GM19372 (cell line): ENCODE data around the gene ZNF385B.
A peak's percentile ranks its signal among the peaks of the same experiment; 100 is the strongest.
"Not testable (repeated sequence)": the region's sequence is repeated elsewhere in the genome, so short reads cannot be mapped to it uniquely, and the experiment has no call there.

Source experiments
- ATAC-seq: cut with Tn5 transposase; IDR thresholded peaks from one replicate; pipeline ENCODE4 v1.9.1; 2021; ENCODE audit warnings: mild to moderate bottlenecking, low read depth, moderate library complexity; ENCODE audit not compliant: unreplicated experiment

Gene ZNF385B

DNA sequence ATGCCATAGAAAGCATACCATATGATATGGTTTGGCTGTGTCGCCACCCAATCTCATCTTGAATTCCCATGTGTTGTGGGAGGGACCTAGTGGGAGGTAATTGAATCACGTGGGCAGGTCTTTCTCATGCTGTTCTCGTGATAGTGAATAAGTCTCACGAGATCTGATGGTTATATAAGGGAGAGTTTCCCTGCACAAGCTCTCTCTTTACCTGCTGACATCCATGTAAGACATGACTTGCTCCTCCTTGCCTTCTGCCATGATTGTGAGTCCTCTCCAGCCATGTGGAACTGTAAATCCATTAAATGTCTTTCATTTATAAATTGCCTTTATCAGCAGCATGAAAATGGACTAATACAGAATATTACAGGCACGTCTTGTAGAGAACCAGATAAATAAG is 403.3 kb downstream of the ZNF385B start:
- not testable (repeated sequence) for ATAC-seq

DNA sequence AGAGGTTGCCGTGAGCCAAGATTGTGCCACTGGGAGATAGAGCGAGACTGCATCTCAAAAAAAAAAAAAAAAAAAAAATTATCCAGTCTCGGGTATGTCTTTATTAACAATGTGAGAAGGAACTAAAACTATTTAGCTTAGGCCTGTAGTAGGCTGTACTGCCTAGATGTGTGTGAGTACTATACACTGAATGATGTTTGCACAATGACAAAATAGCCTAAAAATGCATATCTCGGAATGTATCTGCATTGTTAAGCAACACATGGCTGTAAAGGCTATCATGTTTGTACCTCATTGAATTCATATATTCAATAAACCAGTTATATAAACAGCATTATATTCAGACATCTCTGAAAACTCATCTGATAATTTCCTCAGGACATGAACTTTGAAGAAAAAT is 405.6 kb downstream of the ZNF385B start:
- no peak for ATAC-seq

DNA sequence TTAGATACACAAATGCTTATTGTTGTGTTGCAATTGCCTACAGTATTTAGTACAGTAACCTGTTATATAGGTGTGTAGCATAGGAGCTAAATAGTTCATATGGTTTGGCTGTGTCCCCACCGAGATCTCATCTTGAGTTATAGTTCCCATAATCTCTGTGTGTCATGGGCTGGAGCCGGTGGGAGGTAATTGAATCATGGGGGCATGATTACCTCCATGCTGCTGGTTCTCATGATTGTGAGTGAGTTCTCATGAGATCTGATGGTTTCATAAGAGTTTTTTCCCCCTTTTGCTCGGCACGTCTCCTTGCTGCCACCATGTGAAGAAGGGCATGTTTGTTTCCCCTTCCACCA is 406.3 kb downstream of the ZNF385B start:
- ATAC-seq = no peak

DNA sequence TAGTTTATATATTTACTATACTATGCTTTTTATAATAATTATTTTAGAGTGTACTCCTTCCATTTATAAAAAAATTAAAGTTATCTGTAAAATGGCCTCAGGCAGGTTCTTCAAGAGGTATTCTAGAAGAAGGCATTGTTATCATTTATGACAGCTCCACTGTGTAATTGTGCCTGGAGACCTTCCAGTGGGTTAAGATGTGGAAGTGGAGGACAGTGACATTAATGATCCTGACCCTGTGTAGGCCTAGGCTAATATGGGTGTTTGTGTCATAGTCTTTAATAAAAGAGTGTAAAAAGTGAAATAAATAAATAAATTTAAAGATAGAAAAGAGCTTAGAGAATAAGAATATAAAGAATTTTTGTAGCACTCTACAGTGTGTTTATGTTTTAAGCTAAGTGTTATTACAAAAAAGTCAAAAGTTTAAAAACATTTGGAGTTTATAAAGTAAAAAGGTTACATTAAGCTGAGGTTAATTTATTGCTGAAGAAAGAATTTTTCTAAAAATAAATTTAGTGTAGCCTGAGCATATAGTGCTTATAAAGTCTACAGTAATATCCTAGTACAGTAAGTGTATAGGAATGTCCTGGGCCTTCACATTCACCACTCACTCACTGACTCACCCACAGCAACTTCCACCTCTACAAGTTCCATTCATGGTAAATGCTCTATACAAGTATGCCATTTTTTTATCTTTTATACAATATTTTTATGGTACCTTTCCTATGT is 406.8 kb downstream of the ZNF385B start:
- ATAC-seq = no peak

DNA sequence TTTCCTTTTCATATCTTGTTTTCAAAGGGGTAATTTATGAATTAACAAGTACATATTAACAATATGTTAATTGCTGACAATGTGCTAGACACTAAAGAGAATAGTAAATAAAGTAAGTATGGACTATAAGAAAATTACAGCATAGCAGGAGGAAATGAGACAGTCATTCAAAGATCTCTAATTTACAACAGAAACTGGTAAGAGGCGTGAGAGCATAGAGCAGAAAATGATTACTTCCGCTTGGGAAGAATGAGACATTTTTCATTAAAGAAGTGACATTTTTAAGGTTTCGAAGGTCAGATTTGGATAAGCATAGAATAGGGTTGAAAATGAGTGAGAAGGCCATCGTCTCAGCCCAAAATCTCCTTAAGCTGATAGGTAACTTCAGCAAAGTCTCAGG is 412.4 kb downstream of the ZNF385B start:
- no peak for ATAC-seq

DNA sequence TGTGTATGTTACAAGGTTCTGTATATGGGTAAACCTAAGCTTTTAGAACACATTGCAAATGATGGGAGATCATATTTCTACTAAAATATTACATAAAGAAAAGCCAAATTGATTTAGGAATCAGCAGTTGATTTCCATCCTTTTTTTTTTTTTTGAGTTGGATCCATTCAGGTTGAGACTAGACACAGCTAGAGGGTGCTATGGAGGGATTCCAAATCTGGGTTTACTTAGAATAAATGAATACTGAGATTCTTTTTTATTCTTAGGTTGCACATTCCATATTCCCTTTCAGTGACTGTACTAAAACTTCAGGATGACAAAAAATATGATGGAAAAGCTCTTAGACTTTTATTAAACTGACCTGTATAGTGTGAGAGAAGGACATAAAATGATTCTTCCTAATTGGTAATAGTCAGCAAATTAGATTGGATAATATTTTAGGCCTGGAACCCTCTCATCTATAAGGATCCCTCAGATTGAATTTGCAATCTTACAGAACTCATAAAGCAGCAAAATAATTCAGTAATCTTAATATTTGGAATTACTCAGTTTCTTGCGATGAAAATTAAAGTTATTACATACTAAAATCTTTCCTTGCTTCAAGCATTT is 413.5 kb downstream of the ZNF385B start:
- ATAC-seq = no peak

DNA sequence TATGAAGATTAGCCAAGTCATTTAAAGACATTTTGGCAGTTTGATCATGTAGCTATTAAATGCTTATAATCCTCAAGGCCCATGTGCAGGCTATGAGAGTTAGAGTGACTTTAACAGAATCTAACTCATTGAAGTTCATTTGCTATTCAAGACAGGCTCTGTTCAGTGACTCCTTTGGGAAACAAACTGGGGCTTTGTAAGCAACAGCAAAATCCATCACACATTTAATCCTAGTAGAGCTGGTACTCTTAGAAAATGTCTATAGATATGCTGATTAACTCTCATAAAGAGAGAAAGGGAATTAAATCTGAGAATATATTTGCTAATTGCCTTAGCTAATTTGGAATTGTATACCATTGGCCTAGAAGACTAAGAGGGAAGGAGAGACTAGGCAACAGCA is 414.0 kb downstream of the ZNF385B start:
- ATAC-seq = no peak

DNA sequence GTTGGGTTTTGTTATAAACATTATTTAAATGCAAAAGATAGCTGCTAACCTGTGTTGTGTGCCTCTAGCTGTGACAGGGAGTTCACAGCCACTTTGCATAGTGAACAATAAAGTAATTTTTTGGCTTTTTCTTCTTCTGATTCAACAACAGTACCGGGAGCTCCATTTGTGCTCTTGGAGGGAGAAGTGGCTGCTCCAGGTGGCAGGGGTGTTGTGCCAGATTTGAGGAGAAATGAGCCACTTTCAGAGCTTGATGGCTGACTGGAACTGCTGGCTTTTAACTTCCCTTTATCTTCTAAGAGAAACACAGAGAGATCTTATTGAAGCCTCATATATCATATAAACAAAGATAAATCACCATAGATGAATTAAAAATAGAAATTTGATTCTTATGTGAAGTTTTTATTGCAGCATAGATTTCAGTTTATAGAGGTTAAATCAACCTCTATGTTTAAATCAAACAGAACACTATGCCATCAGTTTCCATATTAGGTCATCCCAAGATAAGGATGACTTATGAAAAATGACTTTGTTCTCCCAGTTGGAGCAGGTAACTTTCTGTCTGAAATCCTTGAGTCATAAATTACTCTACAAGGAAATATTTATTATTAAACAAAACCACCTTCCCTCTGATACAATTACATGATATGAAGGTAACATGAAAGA is 414.8 kb downstream of the ZNF385B start:
- no peak for ATAC-seq

DNA sequence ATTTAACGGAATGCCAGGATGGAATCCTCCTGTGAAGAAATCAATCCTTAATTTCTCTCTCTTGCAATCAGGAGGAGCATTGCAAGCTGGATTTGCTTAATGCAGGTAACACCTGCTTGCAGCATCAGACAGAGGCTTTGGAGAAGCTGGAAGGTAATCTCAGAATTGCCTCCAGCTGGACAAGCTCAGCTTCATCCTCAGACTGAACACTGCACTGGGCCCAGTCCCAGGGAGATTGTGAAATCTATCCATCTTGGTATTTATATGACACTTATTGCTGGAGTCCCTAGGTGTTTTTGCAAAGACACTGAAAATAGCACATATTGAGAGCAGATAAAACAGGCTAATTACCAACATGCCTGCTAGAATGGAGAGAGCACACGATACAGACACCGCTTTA is 417.4 kb downstream of the ZNF385B start:
- ATAC-seq = no peak

DNA sequence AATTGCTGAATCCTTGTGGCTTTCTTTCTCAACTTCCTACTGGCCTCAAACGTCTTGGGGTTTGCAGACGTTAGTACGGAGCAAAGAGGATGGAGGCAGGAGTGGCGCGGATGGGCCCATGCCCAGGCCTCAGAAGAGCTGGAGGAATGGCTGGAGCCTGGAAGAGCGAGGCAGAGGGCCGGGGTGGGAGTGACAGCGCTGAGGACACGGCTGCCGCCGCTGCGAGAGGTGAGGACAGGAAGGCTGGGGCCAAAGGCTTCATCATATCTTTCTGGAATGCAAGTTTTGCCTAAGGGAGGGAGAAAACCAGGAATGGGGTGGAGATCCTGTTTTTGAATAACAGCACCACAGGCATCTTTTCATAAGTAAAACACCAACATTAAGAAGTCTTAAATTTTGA is 418.2 kb downstream of the ZNF385B start:
- ATAC-seq = no peak

DNA sequence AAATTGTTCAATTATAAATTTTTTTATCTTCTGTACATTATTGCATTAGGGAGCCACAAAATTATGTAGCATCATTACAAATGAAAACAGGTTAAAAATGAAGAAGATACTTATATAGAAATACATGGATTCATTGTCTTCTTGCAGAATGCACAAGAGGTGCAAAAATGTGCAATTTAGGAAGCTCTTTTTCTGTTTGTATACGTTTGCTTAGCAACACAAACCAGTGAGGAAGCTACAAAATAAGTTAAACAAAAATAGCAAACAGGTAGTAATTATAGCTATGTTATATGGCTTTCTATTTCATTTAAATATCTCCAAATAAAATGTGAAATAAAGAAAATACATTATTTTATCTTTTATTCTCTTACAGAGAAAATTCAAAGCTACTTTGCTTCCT is 419.2 kb downstream of the ZNF385B start:
- no peak for ATAC-seq

DNA sequence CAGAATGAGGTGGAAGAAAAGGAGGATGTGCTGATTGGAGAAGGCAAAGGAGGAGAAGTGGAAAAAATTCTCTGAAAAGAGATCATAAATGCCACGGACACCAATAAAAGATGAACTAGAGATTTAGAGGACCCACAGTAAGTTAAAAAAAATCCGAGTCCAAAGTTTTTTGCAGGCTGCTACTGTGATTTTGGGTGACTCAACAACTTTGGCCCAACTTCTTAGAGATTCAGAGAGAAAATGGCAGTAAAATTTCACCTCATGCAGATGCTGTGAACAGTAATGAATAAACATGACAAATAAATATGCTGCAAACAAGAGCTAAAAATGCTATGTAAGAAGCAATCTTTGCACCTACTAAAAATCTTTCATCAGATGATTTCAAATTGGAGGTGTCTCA is 419.9 kb downstream of the ZNF385B start:
- ATAC-seq = no peak

DNA sequence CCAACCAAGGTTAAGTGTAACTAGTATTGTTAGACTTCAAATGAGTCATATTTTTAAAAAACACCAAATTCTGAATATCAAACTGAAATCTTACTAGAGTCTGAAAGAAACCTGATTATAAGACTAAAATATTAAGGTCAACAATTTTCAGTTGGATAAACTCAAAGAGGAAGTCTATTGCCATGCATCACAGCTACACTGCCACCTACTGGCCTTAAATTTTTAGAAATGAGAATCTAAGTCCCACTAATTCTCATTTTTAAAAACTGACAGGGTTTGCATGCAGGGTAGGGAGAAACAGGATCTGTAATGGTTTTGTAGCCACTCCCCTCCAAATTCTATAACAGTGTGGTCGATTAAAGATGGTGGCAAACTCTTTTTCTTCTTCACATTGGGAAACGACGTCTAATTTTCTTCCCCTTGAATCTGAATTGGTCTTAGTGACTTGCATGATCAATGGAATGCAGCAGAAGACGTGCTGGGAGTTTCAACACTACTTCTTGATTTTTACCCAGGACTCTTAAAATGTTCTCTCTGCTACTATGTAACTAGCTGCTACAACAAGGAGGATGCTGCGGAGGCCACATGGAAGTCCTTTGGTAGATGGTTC is 420.7 kb downstream of the ZNF385B start:
- ATAC-seq = peak; percentile 65

DNA sequence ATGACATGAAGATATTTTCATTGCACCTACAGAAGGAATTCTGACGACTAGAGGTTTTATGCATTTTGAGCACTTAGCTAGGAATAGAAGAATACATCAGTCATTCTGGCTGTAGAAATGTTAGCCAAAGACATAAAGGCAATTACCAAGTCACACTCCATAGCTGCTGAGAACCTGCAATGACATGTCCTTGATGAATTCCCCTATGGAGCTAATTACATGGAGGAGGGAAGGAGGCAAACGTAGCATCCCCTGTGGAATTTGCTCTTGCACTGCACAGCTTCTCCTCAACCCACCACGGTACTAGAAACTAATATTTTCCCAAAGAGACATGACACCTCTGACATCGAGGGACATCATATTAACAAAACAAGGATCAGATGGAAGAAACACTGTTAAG is 422.8 kb downstream of the ZNF385B start:
- no peak for ATAC-seq

DNA sequence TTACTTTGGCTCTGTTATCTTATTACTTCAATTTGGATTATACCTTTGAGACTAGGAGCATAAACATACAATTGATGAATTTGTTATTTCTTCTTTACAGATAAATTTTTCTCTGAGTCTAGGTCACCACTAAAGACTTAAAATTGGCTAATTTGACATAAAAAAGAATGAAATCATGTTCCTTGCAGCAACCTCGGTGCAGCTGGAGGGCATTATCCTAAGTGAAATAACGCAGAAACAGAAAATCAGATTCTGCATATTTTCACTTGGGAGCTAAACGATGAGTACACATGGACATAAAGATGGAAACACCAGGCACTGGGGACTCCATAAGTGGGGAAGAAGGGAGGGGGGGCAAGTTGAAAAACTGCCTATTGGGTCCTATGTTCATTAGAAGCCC is 424.0 kb downstream of the ZNF385B start:
- ATAC-seq = no peak

DNA sequence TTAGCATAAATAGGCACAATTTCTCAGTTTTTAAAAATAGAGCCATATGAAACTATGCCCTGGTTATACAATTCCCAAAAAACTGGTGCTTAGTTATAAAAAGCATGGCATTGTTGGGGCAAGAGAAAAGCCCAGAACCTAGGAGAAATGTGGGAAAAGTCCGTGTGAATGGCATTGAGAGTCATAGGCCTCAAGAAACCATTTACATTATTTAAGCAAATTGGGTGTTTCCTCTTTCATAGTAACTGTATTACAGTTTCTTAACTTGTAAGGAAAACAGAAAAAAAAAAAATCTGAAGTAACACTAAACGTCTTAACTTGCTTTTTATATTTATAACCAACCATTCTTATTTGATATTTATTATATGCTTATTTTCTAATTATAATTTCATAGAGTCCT is 425.8 kb downstream of the ZNF385B start:
- ATAC-seq = no peak

DNA sequence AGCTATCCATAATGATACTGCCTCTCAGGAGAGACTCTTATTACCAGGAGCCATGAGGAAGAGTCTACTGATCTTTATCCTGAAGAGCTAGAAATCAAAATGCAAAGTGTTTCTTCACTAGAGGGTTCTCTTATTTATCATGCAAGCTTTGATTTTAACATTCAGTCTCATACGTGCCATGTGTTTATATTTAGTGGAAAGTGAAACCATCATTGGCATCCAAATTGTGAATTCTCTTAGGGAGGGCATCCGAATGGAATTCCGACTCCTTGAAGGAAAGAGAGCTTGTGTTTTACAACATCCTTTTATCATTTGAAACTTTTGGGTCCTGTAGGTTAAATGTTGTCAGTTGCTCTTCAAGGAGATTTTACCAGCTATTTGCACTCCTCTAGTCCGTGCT is 426.4 kb downstream of the ZNF385B start:
- no peak for ATAC-seq

DNA sequence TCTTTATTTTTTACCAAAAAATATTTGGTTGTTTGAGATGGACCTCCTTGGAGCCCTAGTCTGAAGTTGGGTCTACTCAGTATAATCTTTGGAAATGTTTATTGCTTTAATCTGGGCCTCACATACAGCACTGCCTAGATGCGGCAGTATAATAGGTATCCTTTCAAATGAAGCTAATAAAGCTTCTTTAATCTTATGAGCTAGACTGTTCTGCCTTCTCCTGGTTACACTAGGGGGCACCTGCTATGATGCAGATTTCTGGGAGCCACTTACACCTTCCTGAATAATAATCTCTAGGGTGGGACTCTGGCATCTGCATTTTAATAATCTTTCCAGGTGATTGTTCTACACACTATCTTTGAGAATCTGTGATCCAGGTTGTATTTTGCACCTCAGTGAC is 427.1 kb downstream of the ZNF385B start:
- ATAC-seq = no peak

DNA sequence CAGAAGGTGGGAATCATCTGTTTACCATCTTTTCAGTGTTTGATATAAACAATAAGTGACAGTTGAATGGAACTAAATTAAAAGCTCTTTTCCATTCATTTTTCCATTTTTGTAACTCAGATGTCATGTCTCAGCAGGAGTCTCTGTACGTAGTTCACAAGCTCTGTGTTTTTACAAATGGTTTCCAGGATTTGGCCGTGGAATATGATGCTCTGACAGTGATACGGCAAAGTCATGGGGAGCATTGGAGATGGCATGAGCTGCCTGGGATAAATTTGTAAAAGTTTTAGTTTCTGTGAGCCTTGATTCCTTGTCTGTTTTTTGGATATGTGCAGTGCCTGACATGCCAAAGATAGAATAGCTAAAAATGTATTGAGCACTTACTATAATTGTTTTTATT is 428.7 kb downstream of the ZNF385B start:
- no peak for ATAC-seq

DNA sequence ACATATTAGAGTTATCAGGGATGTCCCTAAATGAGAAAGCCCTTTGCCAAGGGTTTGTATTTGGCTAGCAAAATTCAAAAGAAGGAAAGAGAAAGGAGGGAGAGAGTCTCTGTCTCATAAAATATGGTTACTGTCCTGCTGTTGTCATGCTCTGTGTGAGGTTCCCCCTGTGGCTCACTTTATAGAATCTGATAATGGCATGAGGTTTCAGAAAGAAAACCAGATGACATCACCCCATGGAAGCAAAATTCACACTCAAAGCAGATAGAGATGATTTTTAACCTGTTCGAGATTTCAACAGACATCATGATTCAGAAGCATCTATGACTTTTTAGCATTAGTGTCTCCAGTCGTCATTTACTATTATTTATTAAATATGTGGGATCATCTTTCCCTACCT is 431.8 kb downstream of the ZNF385B start:
- ATAC-seq = no peak

DNA sequence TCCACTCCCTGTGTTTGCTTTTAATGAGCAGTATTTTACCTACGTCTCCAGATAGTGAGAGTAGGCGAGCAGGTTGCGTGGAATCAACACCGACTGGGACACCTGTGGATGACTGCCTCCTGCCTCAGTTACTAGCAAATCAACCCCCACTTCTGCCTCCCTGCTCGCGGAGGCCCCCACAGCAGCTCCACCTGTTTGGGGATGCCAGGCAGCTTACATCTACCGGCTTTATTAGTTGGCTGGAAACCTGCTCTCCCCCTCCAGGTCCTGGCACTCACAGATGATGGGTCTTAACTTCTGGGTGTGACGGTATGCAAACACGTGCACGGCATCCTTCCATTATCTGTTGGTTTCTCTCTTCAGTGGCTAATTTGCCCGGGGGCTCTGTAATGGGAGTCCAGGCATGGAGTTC is 432.3 kb downstream of the ZNF385B start:
- ATAC-seq = no peak

DNA sequence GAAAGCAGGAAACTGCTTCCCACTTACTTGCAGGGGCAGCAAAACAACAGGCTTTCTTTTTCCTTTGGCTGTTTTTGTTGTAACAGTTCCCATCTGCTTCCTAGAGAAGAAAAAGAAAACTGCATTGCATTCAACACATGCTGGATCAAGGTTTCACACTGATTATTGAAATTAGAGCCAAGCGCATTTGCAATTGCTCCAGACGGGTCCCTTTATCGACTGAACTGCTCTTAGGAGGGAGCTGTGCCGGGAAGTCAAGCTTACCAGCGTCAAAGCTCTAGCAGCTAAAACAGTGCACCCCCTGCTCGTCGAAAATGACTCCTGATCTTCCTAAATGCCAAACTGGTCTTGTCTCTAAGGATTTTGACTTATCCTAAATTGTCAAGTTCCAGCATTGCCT is 432.8 kb downstream of the ZNF385B start:
- ATAC-seq = no peak
